CD4-positive, alpha-beta T cell treated with Interleukin-6 for 4 hours (primary cell): Measurements from ENCODE around the gene CACHD1.

ENCODE experiments used
- DNase-seq: peaks from one replicate; pipeline ENCODE4 v3.0.0-alpha.2; 2020; ENCODE audit warnings: mixed read lengths

The CACHD1 gene

DNA sequence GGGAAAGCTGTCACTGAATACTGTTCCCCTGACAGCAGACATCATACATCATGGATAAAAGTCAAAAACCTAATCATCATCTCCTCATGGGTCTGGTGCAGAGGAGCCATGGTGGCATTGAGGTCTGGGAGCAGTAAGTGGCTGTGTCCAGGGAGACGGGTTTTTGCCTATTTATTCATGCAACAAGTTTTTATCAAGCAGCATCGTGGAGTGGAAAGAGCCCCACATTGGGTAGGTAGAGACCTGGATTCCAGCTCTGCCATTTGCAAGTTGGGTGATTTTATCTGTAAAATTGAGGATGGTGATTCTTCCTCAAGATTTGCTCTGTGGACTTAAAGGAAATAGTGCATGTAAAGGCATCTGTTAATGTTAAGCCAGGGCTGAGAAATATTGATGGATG lies 4.2 kb downstream of the CACHD1 start:
- no peak for DNase-seq

DNA sequence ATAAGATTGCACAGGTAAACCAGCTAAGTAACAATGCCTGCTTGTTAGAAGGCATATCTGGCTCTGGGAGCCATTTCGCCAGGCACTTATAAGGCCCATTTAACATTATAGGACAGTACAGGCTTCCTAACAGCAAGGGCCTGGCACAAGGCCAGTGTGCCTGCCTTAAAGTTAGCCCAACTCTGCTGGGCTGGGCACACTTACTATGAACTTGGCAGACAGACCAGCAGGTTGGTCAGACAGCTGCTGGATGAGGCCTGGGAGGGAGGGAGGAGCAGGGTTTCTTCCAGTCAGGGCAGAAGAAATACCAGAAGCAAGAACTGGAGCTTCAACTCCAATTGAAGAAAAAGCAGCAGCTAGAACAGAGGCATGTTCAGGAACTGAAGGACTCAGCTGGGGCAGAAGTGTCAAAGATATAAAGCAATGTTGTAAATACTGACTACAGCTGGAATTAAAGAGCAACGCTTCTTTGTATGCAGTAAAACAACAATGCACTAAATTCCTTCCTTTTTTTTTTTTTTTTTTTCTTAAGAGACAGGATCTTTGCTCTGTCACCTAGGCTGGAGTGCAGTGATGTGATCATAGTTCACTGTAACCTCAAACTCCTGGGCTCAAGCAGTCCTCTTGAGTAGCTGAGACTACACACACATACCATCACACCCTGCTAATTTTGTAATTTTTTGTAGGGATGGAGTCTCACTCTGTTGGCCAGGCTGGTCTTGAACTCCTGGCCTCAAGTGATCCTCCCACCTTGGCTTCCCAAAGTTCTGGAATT lies 4.9 kb downstream of the CACHD1 start:
- no peak for DNase-seq

DNA sequence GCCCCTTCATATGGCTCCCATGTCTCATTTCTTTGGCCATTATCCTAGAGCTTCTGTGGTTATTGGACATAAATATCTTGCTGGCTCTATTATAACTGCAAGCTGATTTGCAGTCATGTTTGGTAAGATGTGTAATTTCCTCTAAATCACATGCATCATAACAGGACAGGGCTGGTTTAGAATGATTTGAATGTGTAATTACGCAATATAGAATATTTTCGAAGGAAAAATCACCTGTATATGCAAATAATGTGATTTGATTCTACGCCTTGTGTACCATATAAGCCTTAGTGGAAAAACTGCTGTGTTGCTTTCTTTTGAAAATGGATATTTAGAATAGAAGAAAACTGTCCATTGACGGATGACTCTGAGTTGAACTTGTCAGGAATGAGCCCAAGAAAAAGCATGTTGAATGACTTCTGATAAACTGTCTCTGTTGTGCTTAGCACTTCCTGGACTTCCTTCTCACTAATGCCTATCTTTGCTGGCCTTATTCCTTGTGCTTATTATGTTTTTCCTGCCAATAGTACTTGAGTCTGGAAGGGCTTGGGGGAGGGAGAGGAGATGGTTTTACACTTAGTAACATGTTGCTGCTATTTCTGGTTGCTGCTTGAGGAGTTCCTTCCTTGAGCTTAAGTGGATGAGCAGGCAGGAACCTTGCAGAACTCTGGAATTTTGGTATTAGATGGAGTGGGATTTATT lies 6.5 kb downstream of the CACHD1 start:
- no peak for DNase-seq

DNA sequence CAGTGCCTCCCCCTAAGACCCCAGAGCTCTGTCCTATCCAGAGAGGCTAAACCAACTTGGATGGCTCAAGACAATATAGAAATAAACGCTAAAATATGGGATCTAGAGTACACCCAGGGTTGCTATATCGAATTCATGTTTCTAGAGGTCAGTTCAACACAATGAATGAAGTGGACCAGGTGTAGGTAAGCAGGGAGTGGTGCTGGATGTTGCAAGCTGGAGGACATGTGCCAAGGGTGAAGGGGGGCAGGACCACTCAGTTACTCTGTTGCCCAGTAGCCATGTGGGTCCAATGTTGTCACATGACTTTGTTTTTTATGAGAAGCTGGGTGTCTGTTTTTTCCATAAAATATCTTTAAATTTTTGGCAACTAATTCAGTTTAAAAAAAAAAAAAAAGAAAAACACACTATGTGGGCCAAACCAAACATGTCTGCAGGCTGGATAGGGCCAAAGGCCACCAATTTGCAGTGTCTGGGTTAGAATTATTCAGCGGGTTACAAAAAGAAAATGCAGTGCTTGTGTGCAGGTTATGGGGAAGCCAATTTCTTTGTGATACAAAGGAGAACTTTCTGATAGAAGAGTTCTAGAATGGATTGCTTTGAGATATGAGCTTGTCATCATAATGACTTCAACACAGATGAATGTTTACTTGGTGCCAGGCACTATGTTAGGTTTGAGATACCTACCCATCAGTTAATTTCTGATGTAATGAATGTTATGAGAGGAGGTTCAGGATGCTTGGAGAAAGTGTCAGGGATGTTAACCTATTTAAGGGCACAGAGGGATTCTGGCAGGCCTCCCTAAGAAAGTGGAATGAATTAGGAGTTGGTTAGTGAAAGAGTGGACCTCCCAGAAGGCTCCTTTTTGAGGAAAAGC lies 8.9 kb downstream of the CACHD1 start:
- no peak for DNase-seq

GRCh38 chr1:64479874-64480273 lies 9.9 kb downstream of the CACHD1 start:
- DNase-seq: no peak

DNA sequence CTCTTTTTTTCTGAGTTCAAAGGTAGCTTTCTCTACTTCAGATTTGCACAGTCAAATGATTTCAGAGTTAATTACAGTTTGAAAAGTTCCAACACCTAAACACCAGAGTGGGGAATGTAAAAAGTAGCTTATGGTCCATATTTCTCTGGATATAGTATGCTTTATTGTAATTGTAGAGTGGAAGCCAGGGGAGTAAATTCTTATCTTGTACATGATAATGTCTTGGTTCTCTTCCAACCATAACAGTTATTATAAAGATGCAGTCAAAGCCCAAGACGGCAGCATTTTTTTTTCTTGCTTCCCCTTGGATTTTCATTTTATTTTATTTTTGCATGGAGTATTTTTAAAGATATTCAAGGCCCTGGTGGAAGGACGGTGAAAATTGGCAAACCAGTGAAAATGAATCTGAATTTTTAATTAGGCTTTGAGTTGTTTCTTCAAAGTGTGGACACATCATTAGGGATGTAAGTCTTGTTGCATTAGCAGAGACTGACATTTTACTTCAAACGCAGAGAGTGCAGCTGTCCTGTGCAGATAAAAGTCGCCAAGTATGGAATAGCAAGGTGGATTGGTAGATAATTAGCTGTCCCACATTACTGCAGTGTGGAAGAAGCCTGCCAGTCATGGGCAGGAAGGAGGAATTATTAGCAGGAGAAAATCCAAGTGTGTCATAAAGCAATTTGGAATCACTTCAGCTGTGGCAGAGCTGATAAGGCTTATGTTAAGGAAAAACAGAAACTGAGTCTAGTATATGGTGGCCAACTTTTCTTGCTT lies 11.3 kb downstream of the CACHD1 start:
- DNase-seq: no peak

- DNase-seq: no peak
These were observed 12.2 kb downstream of the CACHD1 start for GRCh38 chr1:64482128-64482527.

GRCh38 chr1:64482720-64483119 lies 12.8 kb downstream of the CACHD1 start:
- DNase-seq: no peak

- DNase-seq: no peak
These were observed 13.9 kb downstream of the CACHD1 start for GRCh38 chr1:64483731-64484414.

GRCh38 chr1:64484651-64485050 lies 14.7 kb downstream of the CACHD1 start:
- no peak for DNase-seq

DNA sequence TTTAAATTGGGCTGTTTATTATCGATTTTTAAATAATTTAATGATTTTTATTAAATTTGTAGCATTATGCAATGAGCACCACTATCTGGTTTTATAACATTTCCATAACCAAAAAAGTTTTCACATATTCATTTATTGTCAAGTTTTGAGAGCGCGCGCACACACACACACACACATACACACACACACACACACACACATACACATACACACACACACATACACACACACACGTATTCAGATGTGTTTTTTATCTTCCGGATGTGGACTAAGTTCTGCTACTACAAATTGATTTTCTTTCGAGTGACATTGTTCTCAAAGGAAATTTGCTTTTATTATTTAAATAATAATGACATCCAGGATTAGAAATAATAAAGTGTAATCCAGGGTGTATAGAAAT lies 16.3 kb downstream of the CACHD1 start:
- DNase-seq: no peak

DNA sequence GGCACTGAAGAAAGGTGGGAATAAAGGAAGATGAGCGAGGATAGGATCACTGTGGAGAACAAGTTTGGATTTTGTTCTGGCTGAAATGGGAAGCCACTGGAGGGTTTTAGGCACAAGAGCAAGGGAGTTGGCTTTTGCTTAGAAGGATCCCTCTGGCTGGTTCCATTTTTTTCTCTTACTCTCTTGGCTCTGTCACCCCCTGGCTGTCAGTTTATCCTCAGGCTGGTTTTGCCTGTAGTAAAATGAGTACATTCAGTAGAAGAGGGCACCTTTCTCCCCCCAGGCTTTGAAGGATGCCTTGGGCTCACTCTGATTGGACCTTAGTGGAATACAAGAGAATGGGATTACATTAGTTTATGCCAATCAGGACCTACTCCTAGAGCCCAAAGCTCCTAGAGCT lies 17.1 kb downstream of the CACHD1 start:
- no peak for DNase-seq

DNA sequence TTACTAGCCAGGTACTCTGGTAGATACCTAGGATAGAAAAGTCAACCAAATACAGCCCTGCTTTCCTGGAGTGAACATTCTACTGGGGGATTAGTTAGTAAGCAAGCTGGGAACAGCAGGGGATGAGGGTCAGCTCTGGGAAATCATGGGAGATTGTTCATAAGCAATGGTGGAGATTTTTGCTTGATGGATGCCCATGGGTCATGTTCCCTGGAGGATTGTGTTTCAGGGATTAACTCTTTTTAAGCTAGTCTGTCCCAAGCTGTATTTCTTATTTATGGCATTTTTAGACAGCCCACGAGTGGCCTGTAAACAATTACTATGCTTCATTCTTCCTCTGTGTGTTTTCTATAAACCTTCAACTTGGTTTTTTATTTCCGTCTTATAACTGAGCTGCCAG lies 18.9 kb downstream of the CACHD1 start:
- DNase-seq: no peak

GRCh38 chr1:64489707-64490106 lies 19.8 kb downstream of the CACHD1 start:
- no peak for DNase-seq

DNA sequence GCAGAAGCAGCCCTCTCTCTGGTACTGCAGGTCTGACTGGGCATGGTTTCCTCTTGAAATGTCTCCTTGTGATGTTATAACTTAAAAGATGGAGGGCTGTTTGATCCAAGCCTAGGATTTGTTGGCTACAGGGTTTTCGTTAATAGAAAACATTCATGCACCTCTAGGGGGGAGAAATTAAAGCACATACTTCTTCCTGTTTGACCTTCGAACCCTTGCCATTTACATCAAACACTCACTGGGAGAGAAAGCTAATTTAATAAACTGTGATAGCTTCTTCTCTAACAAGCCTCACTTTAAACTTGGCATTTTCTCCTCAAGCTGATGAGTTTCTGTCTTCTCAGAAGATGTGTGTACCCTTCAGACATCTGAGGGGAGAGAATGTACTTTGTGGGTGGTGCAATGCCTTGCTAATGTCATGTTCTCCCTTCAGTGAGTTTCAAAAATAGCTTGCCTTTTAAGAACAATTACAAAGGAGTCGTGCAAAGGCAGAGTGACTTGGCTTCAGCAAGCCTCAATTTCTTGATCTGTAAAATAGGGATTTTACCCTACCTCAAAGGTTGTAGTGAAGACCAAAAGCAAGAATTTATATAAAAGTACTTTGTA lies 20.4 kb downstream of the CACHD1 start:
- DNase-seq: no peak

DNA sequence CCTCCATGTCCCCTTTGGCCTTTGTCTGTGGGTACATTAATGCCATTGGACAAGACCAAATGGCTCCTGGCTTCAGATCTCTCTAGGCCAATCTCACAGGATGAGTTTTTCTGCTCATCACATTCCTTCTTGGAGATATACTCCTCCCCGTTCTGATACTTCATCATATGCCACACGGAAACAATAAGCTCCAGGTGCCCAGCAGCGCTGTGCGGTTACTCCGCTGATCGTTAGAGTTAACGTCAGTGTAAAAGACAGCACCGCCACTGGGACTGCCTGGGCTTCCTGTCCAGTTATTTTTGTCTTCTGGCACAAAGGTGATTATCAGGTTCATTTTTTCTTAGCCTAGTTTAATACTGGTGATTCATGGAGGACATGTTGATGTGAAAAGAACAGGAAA lies 22.5 kb downstream of the CACHD1 start:
- no peak for DNase-seq

GRCh38 chr1:64493831-64494230 lies 23.9 kb downstream of the CACHD1 start:
- no peak for DNase-seq

GRCh38 chr1:64494659-64495058 lies 24.7 kb downstream of the CACHD1 start:
- no peak for DNase-seq

- no peak for DNase-seq
These were observed 25.9 kb downstream of the CACHD1 start for GRCh38 chr1:64495878-64496277.

DNA sequence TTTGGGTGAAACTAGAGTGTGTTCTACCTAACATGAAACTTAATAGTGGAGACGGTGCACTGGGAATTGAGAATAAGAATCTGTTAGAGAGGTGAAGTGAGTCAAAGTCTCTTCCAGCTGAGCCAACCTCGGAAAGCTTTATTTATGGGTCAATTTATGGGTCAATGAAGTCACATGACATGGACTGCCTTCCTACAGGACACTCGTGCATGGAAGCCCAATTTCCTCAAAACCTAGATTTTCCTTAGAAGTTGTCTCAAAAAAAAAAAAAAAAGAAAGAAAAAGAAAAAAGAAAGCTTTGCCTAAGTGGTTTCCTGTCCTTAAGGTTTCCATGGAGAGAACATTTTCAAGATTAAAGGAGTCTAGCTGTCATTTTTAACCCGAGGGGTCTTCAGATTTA lies 26.7 kb downstream of the CACHD1 start:
- no peak for DNase-seq

DNA sequence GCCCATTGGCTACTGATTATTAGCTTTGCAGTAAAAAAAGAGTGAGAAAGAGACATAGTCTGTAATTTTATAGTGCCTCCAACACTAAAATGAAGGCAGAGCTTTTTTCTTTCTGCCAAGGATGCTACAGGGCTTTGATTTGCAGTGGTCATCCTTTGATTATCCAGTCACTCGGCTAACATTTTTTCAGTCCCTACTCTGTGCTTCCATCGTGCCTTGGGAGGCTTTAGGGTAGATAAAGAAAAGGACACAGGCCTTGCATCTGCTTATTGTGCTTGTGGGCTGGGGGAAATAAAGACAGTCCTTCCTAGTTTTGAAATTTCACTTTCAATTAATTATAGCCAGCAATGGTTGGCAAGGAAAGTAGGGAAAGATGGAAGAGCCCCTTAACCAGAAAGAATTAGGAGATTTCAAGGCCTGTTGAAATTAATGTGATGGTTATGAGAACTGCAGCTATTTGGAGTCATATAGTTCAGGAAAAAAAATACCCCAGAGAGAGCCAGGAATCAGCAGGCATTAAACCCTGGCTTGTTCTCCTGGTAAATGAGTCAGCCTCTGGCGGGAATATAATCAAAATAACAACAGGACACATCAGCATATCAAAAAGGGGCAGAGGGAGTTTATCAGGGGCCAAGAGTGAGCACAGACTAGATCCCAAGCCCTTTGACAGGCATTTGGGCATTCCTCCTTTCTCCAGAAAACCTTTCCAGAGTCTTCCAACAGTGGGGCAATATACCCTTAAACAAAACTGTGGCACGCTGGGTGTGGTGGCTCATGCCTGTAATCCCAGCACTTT lies 27.4 kb downstream of the CACHD1 start:
- no peak for DNase-seq
